OCI-LY3 (cell line): Measurements from ENCODE around the gene R3HCC1L.
"Not testable (repeated sequence)": the region's sequence is repeated elsewhere in the genome, so short reads cannot be mapped to it uniquely, and the experiment has no call there.

Experiments used
- CTCF ChIP-seq: fragments of 200-600, 300-600 bp; sonication (generic); IDR thresholded peaks from 2 replicates; pipeline ENCODE4 v1.5.1; 2014; ENCODE audit warnings: antibody characterized with exemption, low read length, low read depth
- EZH2phosphoT487 ChIP-seq: fragments of 200-600 bp; shearing (Covaris generic); IDR thresholded peaks from 2 replicates; pipeline ENCODE4 v1.6.1; 2018; ENCODE audit warnings: antibody characterized with exemption, mixed run types, low read depth

- not testable (repeated sequence) for TF ChIP-seq CTCF, EZH2phosphoT487
These were observed 48.0 kb downstream of the R3HCC1L start for GRCh38 chr10:98182351-98182915.
